ENCODE results near the gene TRA2A.
"Not testable (repeated sequence)": the region's sequence is repeated elsewhere in the genome, so short reads cannot be mapped to it uniquely, and the experiment has no call there.

The TRA2A gene

GRCh38 chr7:23494009-23494408 lies 37.8 kb downstream of the TRA2A start:
- DNase-seq (ENCODE audit: low read depth), result no peak

- no peak for DNase-seq (ENCODE audit: low read depth)
Observed at GRCh38 chr7:23491502-23491901, 40.3 kb downstream of the TRA2A start.

- peak; percentile 40 for DNase-seq (ENCODE audit: low read depth)
Observed at GRCh38 chr7:23490357-23491135, 41.2 kb downstream of the TRA2A start.

- not testable (repeated sequence) for DNase-seq (ENCODE audit: low read depth)
Observed at GRCh38 chr7:23488714-23489113, 43.1 kb downstream of the TRA2A start.

- DNase-seq (ENCODE audit: low read depth), result no peak
Observed at GRCh38 chr7:23487670-23488069, 44.1 kb downstream of the TRA2A start.

GRCh38 chr7:23486002-23486773 lies 45.6 kb downstream of the TRA2A start:
- DNase-seq (ENCODE audit: low read depth), result no peak

- DNase-seq (ENCODE audit: low read depth), result no peak
Observed at GRCh38 chr7:23482686-23483085, 49.1 kb downstream of the TRA2A start.

- no peak for DNase-seq (ENCODE audit: low read depth)
Observed at GRCh38 chr7:23477962-23478866, 53.6 kb downstream of the TRA2A start.

- no peak for DNase-seq (ENCODE audit: low read depth)
Observed at GRCh38 chr7:23477157-23477499, 54.7 kb downstream of the TRA2A start.

GRCh38 chr7:23476286-23477156 lies 55.3 kb downstream of the TRA2A start:
- no peak for DNase-seq (ENCODE audit: low read depth)

GRCh38 chr7:23475576-23475839 lies 56.3 kb downstream of the TRA2A start:
- DNase-seq (ENCODE audit: low read depth), result no peak

GRCh38 chr7:23474829-23475575 lies 56.8 kb downstream of the TRA2A start:
- DNase-seq (ENCODE audit: low read depth), result no peak

GRCh38 chr7:23474094-23474828 lies 57.5 kb downstream of the TRA2A start:
- DNase-seq (ENCODE audit: low read depth), result no peak

GRCh38 chr7:23473844-23474093 lies 58.0 kb downstream of the TRA2A start:
- no peak for DNase-seq (ENCODE audit: low read depth)

- DNase-seq (ENCODE audit: low read depth), result no peak
Observed at GRCh38 chr7:23472956-23473843, 58.6 kb downstream of the TRA2A start.

- DNase-seq (ENCODE audit: low read depth), result no peak
Observed at GRCh38 chr7:23472556-23472955, 59.2 kb downstream of the TRA2A start.

- no peak for DNase-seq (ENCODE audit: low read depth)
Observed at GRCh38 chr7:23472046-23472445, 59.7 kb downstream of the TRA2A start.

- DNase-seq (ENCODE audit: low read depth), result no peak
Observed at GRCh38 chr7:23471106-23471859, 60.5 kb downstream of the TRA2A start.
